HCT116 (cell line): ENCODE data around the gene NLRC4. TPM values are rescaled to one million over a fixed set of nuclear protein-coding genes. Genes with fewer than 3 reads are reported as not detected.

Source experiments
- ATAC-seq: fragments of 200-7000 bp; cut with Tn5 transposase; 2 replicates; pipeline ENCODE4 v1.9.1; 2020; ENCODE audit warnings: mild to moderate bottlenecking, moderate library complexity
- BruUV-seq: library from RNA; stranded (reverse); fragments of 400-500 nt; replicated peaks from 2 replicates; lab custom pipeline; 2021; lab: Mats Ljungman, UMichigan
- CTCF ChIA-PET: fragments of 300-600 bp; sonication (Branson Sonifier 250); formaldehyde crosslinking; loops from one replicate; lab custom pipeline; 2021; ENCODE audit warnings: antibody characterized with exemption; lab: Charles Lee
- POLR2A ChIA-PET: fragments of 300-600, 350-600 bp; sonication (Branson Sonifier 250); formaldehyde crosslinking; loops from one replicate; lab custom pipeline; 2021; ENCODE audit warnings: antibody characterized with exemption; lab: Charles Lee
- RAD21 ChIA-PET, 2 experiments: fragments of 300-600 bp; sonication (Branson Sonifier 250); formaldehyde crosslinking; loops; one replicate each; lab custom pipeline; 2023; ENCODE audit warnings: low total read pairs in 2 of 2; ENCODE audit not compliant: uncharacterized antibody in 2 of 2, unreplicated experiment in 2 of 2, low non-redundant PET in 1 of 2; lab: Charles Lee
- DNase-seq: peaks from one replicate; pipeline ENCODE4 v3.0.0-alpha.2; 2010; ENCODE audit warnings: low read depth, low spot score
- H2AFZ ChIP-seq: fragments of 200-600 bp; shearing (Covaris generic), sonication (generic); 2 replicates; pipeline ENCODE4 v1.6.1; 2017; ENCODE audit warnings: low read depth, mixed run types, mixed read lengths, antibody characterized with exemption, low read length; ENCODE audit not compliant: poor library complexity, severe bottlenecking
- H3K27ac ChIP-seq: 2 replicates; pipeline ENCODE4 v1.5.1; 2012; ENCODE audit warnings: low read depth, low read length
- H3K27me3 ChIP-seq: fragments of 200-600 bp; sonication (generic); 2 replicates; pipeline ENCODE4 v1.6.1; 2016; ENCODE audit warnings: mixed run types, low read length, mixed read lengths; ENCODE audit not compliant: insufficient read depth
- H3K36me3 ChIP-seq, 2 experiments: fragments of 200-500 bp in 1 of 2; fragments of 200-600 bp in 1 of 2; sonication (Bioruptor generic) in 1 of 2; sonication (generic) in 1 of 2; 2 replicates each; pipeline versions ENCODE4 v1.5.1 to v1.6.1; 2014 to 2016; ENCODE audit warnings: low read length in 2 of 2, inconsistent platforms in 1 of 2, mixed read lengths in 1 of 2, mixed run types in 1 of 2; ENCODE audit not compliant: insufficient read depth in 2 of 2, control insufficient read depth in 1 of 2
- H3K4me1 ChIP-seq, 2 experiments: fragments of 200-600 bp in 1 of 2; sonication (generic) in 1 of 2; 2 replicates each; pipeline versions ENCODE4 v1.5.1 to v1.6.1; 2012 to 2017; ENCODE audit warnings: low read length in 2 of 2, inconsistent platforms in 1 of 2, mild to moderate bottlenecking in 1 of 2, mixed read lengths in 1 of 2, mixed run types in 1 of 2, moderate library complexity in 1 of 2; ENCODE audit not compliant: insufficient read depth in 2 of 2, control insufficient read depth in 1 of 2
- H3K4me2 ChIP-seq: fragments of 200-600 bp; sonication (generic); 2 replicates; pipeline ENCODE4 v1.6.1; 2017; ENCODE audit warnings: mixed run types, low read length, mixed read lengths
- H3K4me3 ChIP-seq, 2 experiments: fragments of 200-600 bp in 1 of 2; sonication (generic) in 1 of 2; replicated peaks in 1 of 2; 2 replicates each; pipeline ENCODE4 v1.5.1; 2011 to 2016; ENCODE audit warnings: low read length in 2 of 2, control low read depth in 1 of 2, low read depth in 1 of 2, mild to moderate bottlenecking in 1 of 2, mixed read lengths in 1 of 2, mixed run types in 1 of 2
- H3K79me2 ChIP-seq: fragments of 200-600 bp; sonication (generic); 2 replicates; pipeline ENCODE4 v1.6.1; 2017; ENCODE audit warnings: mild to moderate bottlenecking, mixed run types, low read length, moderate library complexity, mixed read lengths; ENCODE audit not compliant: insufficient read depth
- H3K9ac ChIP-seq: fragments of 200-600 bp; sonication (generic); 2 replicates; pipeline ENCODE4 v1.6.1; 2016; ENCODE audit warnings: low read length, mixed read lengths
- H3K9me2 ChIP-seq: fragments of 200-600 bp; sonication (generic), shearing (Covaris generic); 2 replicates; pipeline ENCODE4 v1.6.1; 2017; ENCODE audit warnings: mixed run types, mild to moderate bottlenecking, moderate library complexity; ENCODE audit not compliant: insufficient read depth
- H3K9me3 ChIP-seq, 2 experiments: fragments of 200-500 bp in 1 of 2; fragments of 200-600 bp in 1 of 2; sonication (Bioruptor generic) in 1 of 2; sonication (generic) in 1 of 2; 2 replicates each; pipeline ENCODE4 v1.6.1; 2014 to 2017; ENCODE audit warnings: low read length in 2 of 2, mixed read lengths in 2 of 2, inconsistent platforms in 1 of 2, low read depth in 1 of 2, mild to moderate bottlenecking in 1 of 2, mixed run types in 1 of 2, moderate library complexity in 1 of 2; ENCODE audit not compliant: control insufficient read depth in 1 of 2, insufficient read depth in 1 of 2
- H4K20me1 ChIP-seq: fragments of 200-600 bp; sonication (generic), shearing (Covaris generic); 2 replicates; pipeline ENCODE4 v1.6.1; 2017; ENCODE audit warnings: mixed run types, mild to moderate bottlenecking, moderate library complexity; ENCODE audit not compliant: insufficient read depth
- ATF3 ChIP-seq: IDR thresholded peaks from 2 replicates; pipeline ENCODE4 v1.6.1; 2012
- CEBPB ChIP-seq: IDR thresholded peaks from 2 replicates; pipeline ENCODE4 v1.6.1; 2012; ENCODE audit warnings: low read depth
- EZH2 ChIP-seq: fragments of 200-600 bp; sonication (generic); IDR thresholded peaks from 2 replicates; pipeline ENCODE4 v1.6.1; 2017; ENCODE audit warnings: antibody characterized with exemption, mixed run types
- FOSL1 ChIP-seq: IDR thresholded peaks from 2 replicates; pipeline ENCODE4 v1.6.1; 2012; ENCODE audit warnings: low read depth
- POLR2A ChIP-seq: IDR thresholded peaks from 2 replicates; pipeline ENCODE4 v1.7.0; 2011; ENCODE audit warnings: borderline replicate concordance; ENCODE audit not compliant: insufficient read depth, insufficient read length; ENCODE audit errors: extremely low read depth
- POLR2AphosphoS5 ChIP-seq: IDR thresholded peaks from 2 replicates; pipeline ENCODE4 v1.6.1; 2011; ENCODE audit warnings: mild to moderate bottlenecking, low read depth, low read length, moderate library complexity
- RAD21 ChIP-seq: IDR thresholded peaks from 2 replicates; pipeline ENCODE4 v1.6.1; 2012; ENCODE audit warnings: low read depth, mild to moderate bottlenecking
- SIN3A ChIP-seq: IDR thresholded peaks from 2 replicates; pipeline ENCODE4 v1.6.1; 2012; ENCODE audit warnings: low read depth
- YY1 ChIP-seq: IDR thresholded peaks from 2 replicates; pipeline ENCODE4 v1.6.1; 2011; ENCODE audit warnings: low read length, low read depth, moderate library complexity, mild to moderate bottlenecking; ENCODE audit not compliant: insufficient replicate concordance; ENCODE audit errors: extremely low read depth
- intact Hi-C: fragments of 100-400 bp; cut with micrococcal nuclease; formaldehyde crosslinking; loops from 2 replicates; pipeline ENCODE4 v1.10.0; 2022
- total RNA-seq: library from RNA; stranded (reverse); gene quantifications from one replicate; pipeline ENCODE4 v1.2.1, GENCODE V29; 2021; ENCODE audit not compliant: unreplicated experiment
- TF ChIP-seq, protein P1 (sequence below): IDR thresholded peaks from 2 replicates; pipeline ENCODE4 v1.6.1; 2011; ENCODE audit warnings: mild to moderate bottlenecking, low read length, moderate library complexity; ENCODE audit not compliant: insufficient replicate concordance; ENCODE audit errors: extremely low read depth
- TF ChIP-seq, protein P2 (sequence below): IDR thresholded peaks from 2 replicates; pipeline ENCODE4 v1.6.1; 2012

Gene NLRC4
- total RNA-seq, 1 experiment from 2014 or later, result not detected

GRCh38 chr2:32260376-32260775 is 4.3 kb downstream of the NLRC4 start:
- H3K36me3 ChIP-seq, result no peaks in the 10 kb centered on the region
- BruUV-seq, result no TSS peak
- CTCF ChIA-PET, result no interaction called here
- intact Hi-C loops, result no loop called here
- H3K4me3 ChIP-seq, result no peak overlapping the region
- H3K9me3 ChIP-seq, result no peaks in the 10 kb centered on the region
- H4K20me1 ChIP-seq, result no peaks in the 10 kb centered on the region
- no peaks in the 10 kb centered on the region for H3K9me2 ChIP-seq
- H3K27ac ChIP-seq, result no peak overlapping the region
- H3K79me2 ChIP-seq, result no peaks in the 10 kb centered on the region
- H3K4me1 ChIP-seq, result no peaks in the 10 kb centered on the region
- ATAC-seq, result no peak
- POLR2A ChIA-PET, result no interaction called here
- no peaks in the 10 kb centered on the region for H3K27me3 ChIP-seq
- TF ChIP-seq YY1 (no peak), ATF3 (no peak), EZH2 (no peak), FOSL1 (no peak), SIN3A (no peak), POLR2AphosphoS5 (no peak), POLR2A (no peak), RAD21 (no peak), CEBPB (no peak)
- TF ChIP-seq, protein P1, sequence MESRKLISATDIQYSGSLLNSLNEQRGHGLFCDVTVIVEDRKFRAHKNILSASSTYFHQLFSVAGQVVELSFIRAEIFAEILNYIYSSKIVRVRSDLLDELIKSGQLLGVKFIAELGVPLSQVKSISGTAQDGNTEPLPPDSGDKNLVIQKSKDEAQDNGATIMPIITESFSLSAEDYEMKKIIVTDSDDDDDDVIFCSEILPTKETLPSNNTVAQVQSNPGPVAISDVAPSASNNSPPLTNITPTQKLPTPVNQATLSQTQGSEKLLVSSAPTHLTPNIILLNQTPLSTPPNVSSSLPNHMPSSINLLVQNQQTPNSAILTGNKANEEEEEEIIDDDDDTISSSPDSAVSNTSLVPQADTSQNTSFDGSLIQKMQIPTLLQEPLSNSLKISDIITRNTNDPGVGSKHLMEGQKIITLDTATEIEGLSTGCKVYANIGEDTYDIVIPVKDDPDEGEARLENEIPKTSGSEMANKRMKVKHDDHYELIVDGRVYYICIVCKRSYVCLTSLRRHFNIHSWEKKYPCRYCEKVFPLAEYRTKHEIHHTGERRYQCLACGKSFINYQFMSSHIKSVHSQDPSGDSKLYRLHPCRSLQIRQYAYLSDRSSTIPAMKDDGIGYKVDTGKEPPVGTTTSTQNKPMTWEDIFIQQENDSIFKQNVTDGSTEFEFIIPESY, result no peak
- TF ChIP-seq, protein P2, sequence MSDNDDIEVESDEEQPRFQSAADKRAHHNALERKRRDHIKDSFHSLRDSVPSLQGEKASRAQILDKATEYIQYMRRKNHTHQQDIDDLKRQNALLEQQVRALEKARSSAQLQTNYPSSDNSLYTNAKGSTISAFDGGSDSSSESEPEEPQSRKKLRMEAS, result no peak
- TF ChIP-seq, all 23 proteins: peak for 0
- Histone ChIP-seq H2AFZ (no peak overlapping the region), H3K9ac (no peak overlapping the region), H3K4me2 (no peak overlapping the region)
- RAD21 ChIA-PET, result interaction anchor here in 1 of 2 experiments (0.7 kb wide), 1 partner anchor 68 kb away, joined by 3 read pairs; no protein-coding TSS in a partner anchor
- DNase-seq, result no peak
